Lower leg skin (tissue), 4 donors: ENCODE data around the gene SPCS2. TPM values are rescaled to one million over a fixed set of nuclear protein-coding genes. Genes with fewer than 3 reads are reported as not detected.

ENCODE experiments used
- DNase-seq, 2 donors: peaks; one replicate each; pipeline ENCODE4 v3.0.0-alpha.2; 2019; ENCODE audit warnings: low spot score in 2 of 2
- H3K4me3 ChIP-seq: fragments of 200-600 bp; sonication (generic); 2 replicates; pipeline ENCODE4 v1.5.1; 2017; ENCODE audit warnings: mild to moderate bottlenecking, low read depth; ENCODE audit not compliant: poor library complexity, severe bottlenecking
- CTCF ChIP-seq, 3 donors: fragments of 450-650 bp; IDR thresholded peaks; one replicate each; pipeline ENCODE4 v1.5.1; 2016; ENCODE audit warnings: antibody characterized with exemption in 3 of 3, mild to moderate bottlenecking in 3 of 3, moderate library complexity in 2 of 3
- POLR2A ChIP-seq, 2 donors: fragments of 450-650 bp; IDR thresholded peaks; one replicate each; pipeline ENCODE4 v1.6.1; 2016 to 2017; ENCODE audit warnings: antibody characterized with exemption in 2 of 2, mild to moderate bottlenecking in 1 of 2, moderate library complexity in 1 of 2
- WGBS, 2 donors: methylation state at CpG; one replicate each; pipeline ENCODE4 v1.1.5; 2018; 5-methylcytosine and 5-hydroxymethylcytosine counted together
- intact Hi-C: fragments of 100-400 bp; cut with DNase I; formaldehyde crosslinking; loops from one replicate; pipeline ENCODE4 v1.15.0; 2023; ENCODE audit warnings: low total_unique reads
- total RNA-seq, 4 donors: library from RNA; depleted of rRNA; stranded (reverse); fragments of >200 nt; gene quantifications; one replicate each; pipeline ENCODE4 v1.1.0, GENCODE V29; 2016

SPCS2 gene
- total RNA-seq, 4 donors from 2014 or later: 19.2 to 117 (median 23.9) TPM

- 91 to 92% methylated on average over 5 of the region's 5 CpGs for WGBS, 2 donors
- intact Hi-C loops: no loop called here
- DNase-seq: no peak
- H3K4me3 ChIP-seq: no peak overlapping the region
- TF ChIP-seq POLR2A (IDR thresholded peaks at IDR 0.05) (no peak), CTCF (IDR thresholded peaks at IDR 0.05) (no peak)
These were observed 11.2 kb upstream of the SPCS2 start for GRCh38 chr11:74937696-74938475.

- H3K4me3 ChIP-seq: no peak overlapping the region
These were observed 7.6 kb upstream of the SPCS2 start for GRCh38 chr11:74941492-74941891.

GRCh38 chr11:74942073-74942759, 6.8 kb upstream of the SPCS2 start:
- WGBS, 2 donors: 83 to 84% methylated on average over 5 of the region's 5 CpGs
- intact Hi-C loops: no loop called here
- H3K4me3 ChIP-seq: no peak overlapping the region
- TF ChIP-seq POLR2A (IDR thresholded peaks at IDR 0.05) (no peak), CTCF (IDR thresholded peaks at IDR 0.05) (no peak)
- DNase-seq: no peak

More at GRCh38 chr11:74941492-74941891, 7.6 kb upstream of the SPCS2 start:
- intact Hi-C loops: no loop called here
- no peak for TF ChIP-seq POLR2A (IDR thresholded peaks at IDR 0.05)
- TF ChIP-seq CTCF (IDR thresholded peaks at IDR 0.05): no peak
- DNase-seq: no peak

- 2% methylated on average over 9 of the region's 9 CpGs for WGBS, 2 donors
- intact Hi-C loops: no loop called here
- no peak for DNase-seq
These were observed 544 bp upstream of the SPCS2 start for GRCh38 chr11:74948546-74948897.

GRCh38 chr11:74949753-74950137, 679 bp downstream of the SPCS2 start:
- intact Hi-C loops: no loop called here
- no peak for DNase-seq
- peak overlapping the region; percentile 77 for H3K4me3 ChIP-seq
- TF ChIP-seq POLR2A (IDR thresholded peaks at IDR 0.05) (no peak), CTCF (IDR thresholded peaks at IDR 0.05) (no peak)
- 0% methylated on average over 6 of the region's 6 CpGs for WGBS, 2 donors

More at GRCh38 chr11:74948546-74948897, 544 bp upstream of the SPCS2 start:
- H3K4me3 ChIP-seq: peak overlapping the region; percentile 77
- TF ChIP-seq POLR2A (IDR thresholded peaks at IDR 0.05) (no peak), CTCF (IDR thresholded peaks at IDR 0.05) (no peak)
